ENCODE measurements around the gene INHBB.

INHBB gene

GRCh38 chr2:120395221-120396012, 49.5 kb downstream of the INHBB start:
- H3K27ac ChIP-seq (ENCODE audit: insufficient read depth, low read length, poor library complexity, severe bottlenecking): no peak overlapping the region
- H3K27me3 ChIP-seq (replicated peaks; ENCODE audit: control insufficient read depth, insufficient read depth, low read length, poor library complexity, severe bottlenecking): no peaks in the 10 kb centered on the region
- H3K4me3 ChIP-seq (ENCODE audit: insufficient read depth, low read depth, low read length, poor library complexity, severe bottlenecking): no peak overlapping the region
- no peaks in the 10 kb centered on the region for H3K9me3 ChIP-seq (ENCODE audit: control insufficient read depth, low read length)
- DNase-seq: no peak
- no peaks in the 10 kb centered on the region for H3K36me3 ChIP-seq (ENCODE audit: control insufficient read depth, insufficient read depth, low read length)
- no peaks in the 10 kb centered on the region for H3K4me1 ChIP-seq (ENCODE audit: control insufficient read depth, insufficient read depth, low read length, poor library complexity, severe bottlenecking)

DNA sequence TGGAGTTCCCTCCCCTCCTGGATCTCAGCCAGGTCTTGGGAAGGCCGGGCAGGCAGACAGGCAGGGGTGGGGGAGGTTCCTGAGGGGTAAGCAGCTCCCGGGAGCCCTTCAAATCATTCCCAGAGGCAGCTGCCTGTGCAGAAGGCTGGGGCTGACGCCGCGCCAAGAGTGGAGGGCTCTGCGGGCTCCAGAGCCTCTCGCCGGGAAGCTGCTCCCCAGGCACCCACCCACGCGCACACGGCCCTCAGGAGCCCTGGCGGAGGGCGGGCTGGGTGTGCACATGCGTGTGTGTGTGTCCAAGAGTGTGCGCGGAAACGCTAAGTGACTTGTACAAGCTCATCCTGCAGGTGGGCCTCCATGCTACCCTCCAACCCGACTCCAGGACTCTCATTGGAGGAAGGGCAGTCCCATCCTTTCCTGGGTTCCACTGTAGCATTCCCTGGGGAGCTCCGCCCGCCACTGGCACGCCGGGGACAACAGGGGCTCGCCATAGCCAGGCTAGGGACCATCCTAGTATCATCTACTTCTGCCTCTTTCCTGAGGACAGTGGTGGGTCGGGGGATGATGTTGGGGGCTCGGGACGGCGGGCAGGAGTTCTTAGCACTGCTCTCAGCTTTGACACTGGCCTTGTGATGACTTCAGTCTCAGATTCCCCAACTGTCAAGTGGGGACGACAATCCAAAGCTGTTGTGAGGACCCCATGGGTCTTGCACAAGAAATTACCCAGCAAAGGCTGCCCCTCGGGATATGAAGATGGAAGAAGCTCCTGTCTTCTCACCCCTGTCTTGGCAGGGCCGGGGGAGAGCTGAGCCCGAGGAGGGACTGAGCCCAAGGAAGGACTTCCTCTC, 50.3 kb downstream of the INHBB start:
- Histone ChIP-seq H3K4me3 (ENCODE audit: insufficient read depth, low read depth, low read length, poor library complexity, severe bottlenecking) (no peak overlapping the region), H3K27ac (ENCODE audit: insufficient read depth, low read length, poor library complexity, severe bottlenecking) (no peak overlapping the region), H3K36me3 (ENCODE audit: control insufficient read depth, insufficient read depth, low read length) (no peaks in the 10 kb centered on the region), H3K4me1 (ENCODE audit: control insufficient read depth, insufficient read depth, low read length, poor library complexity, severe bottlenecking) (no peaks in the 10 kb centered on the region), H3K27me3 (replicated peaks; ENCODE audit: control insufficient read depth, insufficient read depth, low read length, poor library complexity, severe bottlenecking) (no peaks in the 10 kb centered on the region), H3K9me3 (ENCODE audit: control insufficient read depth, low read length) (no peaks in the 10 kb centered on the region)
- DNase-seq: no peak

GRCh38 chr2:120396861-120397811, 51.2 kb downstream of the INHBB start:
- Histone ChIP-seq H3K27me3 (replicated peaks; ENCODE audit: control insufficient read depth, insufficient read depth, low read length, poor library complexity, severe bottlenecking) (no peaks in the 10 kb centered on the region), H3K4me3 (ENCODE audit: insufficient read depth, low read depth, low read length, poor library complexity, severe bottlenecking) (no peak overlapping the region), H3K27ac (ENCODE audit: insufficient read depth, low read length, poor library complexity, severe bottlenecking) (no peak overlapping the region), H3K36me3 (ENCODE audit: control insufficient read depth, insufficient read depth, low read length) (no peaks in the 10 kb centered on the region), H3K4me1 (ENCODE audit: control insufficient read depth, insufficient read depth, low read length, poor library complexity, severe bottlenecking) (no peaks in the 10 kb centered on the region), H3K9me3 (ENCODE audit: control insufficient read depth, low read length) (no peaks in the 10 kb centered on the region)
- no peak for DNase-seq

DNA sequence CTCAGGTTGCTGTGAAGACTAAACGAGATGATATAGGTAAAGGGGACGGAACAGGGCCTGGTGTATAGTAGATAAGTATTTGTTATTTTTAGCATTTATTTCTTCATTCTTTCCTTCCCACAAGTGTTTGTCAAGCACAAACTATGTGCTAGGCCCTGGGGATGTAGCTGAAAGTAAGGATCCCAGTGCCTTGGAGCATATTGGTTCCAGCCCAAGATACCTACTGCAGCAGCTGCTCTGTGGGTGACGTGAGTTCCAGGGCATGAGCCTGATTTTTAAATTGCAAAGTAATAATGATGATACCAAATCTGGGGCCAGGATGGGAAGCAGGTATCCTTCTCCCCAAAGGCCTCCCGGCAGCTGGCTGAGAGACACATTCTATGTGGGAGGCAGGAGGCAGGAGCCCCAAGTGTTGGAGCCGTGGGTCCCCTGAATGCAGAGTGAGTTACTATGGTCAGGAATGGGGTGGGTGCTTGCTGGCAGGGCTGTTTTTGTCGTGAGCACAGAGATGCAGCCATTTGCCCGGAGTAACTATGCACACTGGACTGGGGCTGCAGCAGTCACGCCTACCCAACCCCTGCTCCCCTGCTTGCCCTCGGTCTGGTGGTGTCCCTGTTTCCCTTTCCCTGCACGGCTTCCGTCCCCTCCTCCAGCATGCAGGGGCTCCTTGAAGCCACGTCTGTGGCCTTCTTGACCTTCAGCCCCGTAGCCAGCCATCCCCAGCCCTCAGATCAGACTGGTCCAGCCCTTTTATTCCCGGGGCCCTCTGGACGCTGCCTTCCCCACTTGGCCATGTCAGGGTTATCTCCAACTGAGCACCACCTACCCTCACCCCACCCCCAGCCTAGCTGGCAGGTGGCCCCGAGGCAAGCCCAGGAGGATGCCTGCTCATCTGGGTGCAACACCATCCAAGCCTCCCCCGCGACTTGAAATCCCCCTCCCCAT, 52.4 kb downstream of the INHBB start:
- H3K4me3 ChIP-seq (ENCODE audit: insufficient read depth, low read depth, low read length, poor library complexity, severe bottlenecking): no peak overlapping the region
- no peaks in the 10 kb centered on the region for H3K4me1 ChIP-seq (ENCODE audit: control insufficient read depth, insufficient read depth, low read length, poor library complexity, severe bottlenecking)
- H3K36me3 ChIP-seq (ENCODE audit: control insufficient read depth, insufficient read depth, low read length): no peaks in the 10 kb centered on the region
- no peak for DNase-seq
- no peaks in the 10 kb centered on the region for H3K27me3 ChIP-seq (replicated peaks; ENCODE audit: control insufficient read depth, insufficient read depth, low read length, poor library complexity, severe bottlenecking)
- H3K9me3 ChIP-seq (ENCODE audit: control insufficient read depth, low read length): no peaks in the 10 kb centered on the region
- H3K27ac ChIP-seq (ENCODE audit: insufficient read depth, low read length, poor library complexity, severe bottlenecking): no peak overlapping the region

GRCh38 chr2:120398996-120399888, 53.3 kb downstream of the INHBB start:
- H3K4me1 ChIP-seq (ENCODE audit: control insufficient read depth, insufficient read depth, low read length, poor library complexity, severe bottlenecking): no peaks in the 10 kb centered on the region

DNA sequence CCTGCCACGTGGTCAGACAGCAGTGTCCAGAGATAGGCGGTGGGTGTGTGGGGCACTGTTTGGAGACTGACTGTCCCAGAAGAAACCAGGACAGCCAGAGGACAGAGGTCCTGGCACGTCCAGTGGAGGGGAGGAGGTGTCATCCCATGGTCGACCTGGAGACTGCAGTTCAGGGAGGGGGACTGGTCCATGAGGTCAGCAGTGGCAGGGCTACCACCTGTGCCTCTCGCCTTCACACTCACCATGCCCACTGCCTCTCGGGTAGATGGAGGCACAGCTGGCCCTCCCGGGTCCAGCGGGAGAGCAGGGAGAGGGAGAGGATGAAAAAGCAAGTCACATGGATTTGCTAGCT, 53.9 kb downstream of the INHBB start:
- Histone ChIP-seq H3K27ac (ENCODE audit: insufficient read depth, low read length, poor library complexity, severe bottlenecking) (no peak overlapping the region), H3K9me3 (ENCODE audit: control insufficient read depth, low read length) (no peaks in the 10 kb centered on the region), H3K4me1 (ENCODE audit: control insufficient read depth, insufficient read depth, low read length, poor library complexity, severe bottlenecking) (no peaks in the 10 kb centered on the region), H3K27me3 (replicated peaks; ENCODE audit: control insufficient read depth, insufficient read depth, low read length, poor library complexity, severe bottlenecking) (no peaks in the 10 kb centered on the region), H3K4me3 (ENCODE audit: insufficient read depth, low read depth, low read length, poor library complexity, severe bottlenecking) (no peak overlapping the region), H3K36me3 (ENCODE audit: control insufficient read depth, insufficient read depth, low read length) (no peaks in the 10 kb centered on the region)
- DNase-seq: no peak

More at GRCh38 chr2:120398996-120399888, 53.3 kb downstream of the INHBB start:
- Histone ChIP-seq H3K9me3 (ENCODE audit: control insufficient read depth, low read length) (no peaks in the 10 kb centered on the region), H3K4me3 (ENCODE audit: insufficient read depth, low read depth, low read length, poor library complexity, severe bottlenecking) (no peak overlapping the region), H3K27ac (ENCODE audit: insufficient read depth, low read length, poor library complexity, severe bottlenecking) (no peak overlapping the region), H3K27me3 (replicated peaks; ENCODE audit: control insufficient read depth, insufficient read depth, low read length, poor library complexity, severe bottlenecking) (no peaks in the 10 kb centered on the region), H3K36me3 (ENCODE audit: control insufficient read depth, insufficient read depth, low read length) (no peaks in the 10 kb centered on the region)
- DNase-seq: no peak

DNA sequence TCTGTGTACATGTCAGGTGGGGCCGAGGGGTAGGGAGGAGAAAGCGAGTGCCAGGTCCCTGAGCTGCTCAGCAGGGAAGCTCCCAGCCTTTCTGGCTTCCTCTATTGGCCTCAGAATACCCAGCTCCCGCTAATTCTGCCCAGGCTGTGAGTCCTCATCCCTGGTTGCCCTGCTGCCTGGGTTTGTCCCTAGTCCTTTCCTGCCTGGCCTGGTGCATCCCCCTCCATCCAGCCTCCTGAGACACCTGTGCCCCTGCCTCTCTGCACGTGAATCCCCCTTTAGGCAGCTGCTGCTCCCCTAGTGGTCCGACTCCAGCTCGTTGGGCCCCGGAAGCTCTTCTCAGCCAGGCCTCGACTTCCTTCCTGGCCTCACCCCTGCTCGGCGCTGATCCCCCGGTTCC, 54.6 kb downstream of the INHBB start:
- H3K4me3 ChIP-seq (ENCODE audit: insufficient read depth, low read depth, low read length, poor library complexity, severe bottlenecking): no peak overlapping the region
- no peaks in the 10 kb centered on the region for H3K4me1 ChIP-seq (ENCODE audit: control insufficient read depth, insufficient read depth, low read length, poor library complexity, severe bottlenecking)
- no peaks in the 10 kb centered on the region for H3K9me3 ChIP-seq (ENCODE audit: control insufficient read depth, low read length)
- no peak overlapping the region for H3K27ac ChIP-seq (ENCODE audit: insufficient read depth, low read length, poor library complexity, severe bottlenecking)
- H3K36me3 ChIP-seq (ENCODE audit: control insufficient read depth, insufficient read depth, low read length): no peaks in the 10 kb centered on the region
- H3K27me3 ChIP-seq (replicated peaks; ENCODE audit: control insufficient read depth, insufficient read depth, low read length, poor library complexity, severe bottlenecking): no peaks in the 10 kb centered on the region
- DNase-seq: no peak

All from effector memory CD4-positive, alpha-beta T cell (primary cell).